Measurements from ENCODE around the gene PLA2G2D. TPM values are rescaled to one million over a fixed set of nuclear protein-coding genes. Genes with fewer than 3 reads are reported as not detected.

Gene PLA2G2D
- total and polyA plus RNA-seq, 2 experiments from 2014 or later: not detected

DNA sequence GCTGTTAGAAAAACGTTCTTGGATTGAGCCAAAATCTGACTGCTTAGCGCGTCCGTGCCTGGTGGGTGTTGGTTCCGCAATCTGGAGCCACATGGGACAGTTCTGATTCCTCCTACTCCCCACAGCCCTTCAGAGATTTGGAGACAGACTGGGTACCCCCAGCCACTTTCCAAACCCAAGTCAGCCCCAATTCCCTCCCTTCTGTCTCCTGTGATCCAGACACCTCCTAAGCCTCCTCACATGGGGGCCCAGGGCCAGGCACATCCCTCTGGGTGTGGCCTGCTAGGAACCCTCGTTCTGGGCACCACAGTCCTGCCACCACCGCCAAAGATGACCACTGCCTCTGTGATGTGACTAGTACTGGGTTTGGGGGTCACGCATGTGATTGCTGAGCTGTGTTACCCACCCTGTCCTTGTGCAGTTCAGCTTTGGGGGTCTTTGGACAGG lies 44.6 kb downstream of the PLA2G2D start:
- Histone ChIP-seq H3K4me1 (ENCODE audit: insufficient read depth) (no peaks in the 10 kb centered on the region), H3K4me2 (no peak overlapping the region), H2AFZ (no peak overlapping the region), H3K9me2 (ENCODE audit: insufficient read depth) (no peaks in the 10 kb centered on the region), H3K27ac (ENCODE audit: low read depth) (no peak overlapping the region), H3K79me2 (replicated peaks; ENCODE audit: insufficient read depth) (no peaks in the 10 kb centered on the region), H3F3A (replicated peaks; ENCODE audit: low read depth) (no peaks in the 10 kb centered on the region), H3K27me3 (ENCODE audit: insufficient read depth) (no peaks in the 10 kb centered on the region), H3K36me3 (ENCODE audit: insufficient read depth) (no peaks in the 10 kb centered on the region; the same call in 1 of the 2 replicates), H3K4me3 (no peak overlapping the region), H4K20me1 (replicated peaks; ENCODE audit: insufficient read depth) (no peaks in the 10 kb centered on the region)
- H3K9me3 Mint-ChIP-seq: no peaks in the 10 kb centered on the region; the same call in 2 of the 3 replicates
- DNase-seq (ENCODE audit: low spot score): no peak
- no peak for ATAC-seq
- H3K27ac Mint-ChIP-seq: no peak overlapping the region
- peaks cover 4% of the 10 kb centered on the region; the same call in 1 of the 3 replicates for H3K4me1 Mint-ChIP-seq
- H3K36me3 Mint-ChIP-seq (ENCODE audit: low read depth): no peaks in the 10 kb centered on the region; the same call in 2 of the 3 replicates
- H3K4me3 Mint-ChIP-seq: no peak overlapping the region
- TF ChIP-seq ETS1 (IDR thresholded peaks at IDR 0.05): no peak
- no peak for TF ChIP-seq ZNF114 (CRISPR knock-in tag; IDR thresholded peaks at IDR 0.05)
- TF ChIP-seq NANOG (IDR thresholded peaks at IDR 0.05; ENCODE audit: borderline replicate concordance): no peak
- TF ChIP-seq ZNF331 (CRISPR knock-in tag; IDR thresholded peaks at IDR 0.05; ENCODE audit: low read depth): no peak
- TF ChIP-seq, protein P1, sequence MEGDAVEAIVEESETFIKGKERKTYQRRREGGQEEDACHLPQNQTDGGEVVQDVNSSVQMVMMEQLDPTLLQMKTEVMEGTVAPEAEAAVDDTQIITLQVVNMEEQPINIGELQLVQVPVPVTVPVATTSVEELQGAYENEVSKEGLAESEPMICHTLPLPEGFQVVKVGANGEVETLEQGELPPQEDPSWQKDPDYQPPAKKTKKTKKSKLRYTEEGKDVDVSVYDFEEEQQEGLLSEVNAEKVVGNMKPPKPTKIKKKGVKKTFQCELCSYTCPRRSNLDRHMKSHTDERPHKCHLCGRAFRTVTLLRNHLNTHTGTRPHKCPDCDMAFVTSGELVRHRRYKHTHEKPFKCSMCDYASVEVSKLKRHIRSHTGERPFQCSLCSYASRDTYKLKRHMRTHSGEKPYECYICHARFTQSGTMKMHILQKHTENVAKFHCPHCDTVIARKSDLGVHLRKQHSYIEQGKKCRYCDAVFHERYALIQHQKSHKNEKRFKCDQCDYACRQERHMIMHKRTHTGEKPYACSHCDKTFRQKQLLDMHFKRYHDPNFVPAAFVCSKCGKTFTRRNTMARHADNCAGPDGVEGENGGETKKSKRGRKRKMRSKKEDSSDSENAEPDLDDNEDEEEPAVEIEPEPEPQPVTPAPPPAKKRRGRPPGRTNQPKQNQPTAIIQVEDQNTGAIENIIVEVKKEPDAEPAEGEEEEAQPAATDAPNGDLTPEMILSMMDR (conservative IDR thresholded peaks at IDR 0.05; ENCODE audit: low read depth in 2 of 2): no peak
- no peak for TF ChIP-seq POLR2AphosphoS5 (IDR thresholded peaks at IDR 0.05; ENCODE audit: low read depth)
- TF ChIP-seq STAT1 (IDR thresholded peaks at IDR 0.05; ENCODE audit: unreplicated experiment): no peak
- TF ChIP-seq, protein P2, sequence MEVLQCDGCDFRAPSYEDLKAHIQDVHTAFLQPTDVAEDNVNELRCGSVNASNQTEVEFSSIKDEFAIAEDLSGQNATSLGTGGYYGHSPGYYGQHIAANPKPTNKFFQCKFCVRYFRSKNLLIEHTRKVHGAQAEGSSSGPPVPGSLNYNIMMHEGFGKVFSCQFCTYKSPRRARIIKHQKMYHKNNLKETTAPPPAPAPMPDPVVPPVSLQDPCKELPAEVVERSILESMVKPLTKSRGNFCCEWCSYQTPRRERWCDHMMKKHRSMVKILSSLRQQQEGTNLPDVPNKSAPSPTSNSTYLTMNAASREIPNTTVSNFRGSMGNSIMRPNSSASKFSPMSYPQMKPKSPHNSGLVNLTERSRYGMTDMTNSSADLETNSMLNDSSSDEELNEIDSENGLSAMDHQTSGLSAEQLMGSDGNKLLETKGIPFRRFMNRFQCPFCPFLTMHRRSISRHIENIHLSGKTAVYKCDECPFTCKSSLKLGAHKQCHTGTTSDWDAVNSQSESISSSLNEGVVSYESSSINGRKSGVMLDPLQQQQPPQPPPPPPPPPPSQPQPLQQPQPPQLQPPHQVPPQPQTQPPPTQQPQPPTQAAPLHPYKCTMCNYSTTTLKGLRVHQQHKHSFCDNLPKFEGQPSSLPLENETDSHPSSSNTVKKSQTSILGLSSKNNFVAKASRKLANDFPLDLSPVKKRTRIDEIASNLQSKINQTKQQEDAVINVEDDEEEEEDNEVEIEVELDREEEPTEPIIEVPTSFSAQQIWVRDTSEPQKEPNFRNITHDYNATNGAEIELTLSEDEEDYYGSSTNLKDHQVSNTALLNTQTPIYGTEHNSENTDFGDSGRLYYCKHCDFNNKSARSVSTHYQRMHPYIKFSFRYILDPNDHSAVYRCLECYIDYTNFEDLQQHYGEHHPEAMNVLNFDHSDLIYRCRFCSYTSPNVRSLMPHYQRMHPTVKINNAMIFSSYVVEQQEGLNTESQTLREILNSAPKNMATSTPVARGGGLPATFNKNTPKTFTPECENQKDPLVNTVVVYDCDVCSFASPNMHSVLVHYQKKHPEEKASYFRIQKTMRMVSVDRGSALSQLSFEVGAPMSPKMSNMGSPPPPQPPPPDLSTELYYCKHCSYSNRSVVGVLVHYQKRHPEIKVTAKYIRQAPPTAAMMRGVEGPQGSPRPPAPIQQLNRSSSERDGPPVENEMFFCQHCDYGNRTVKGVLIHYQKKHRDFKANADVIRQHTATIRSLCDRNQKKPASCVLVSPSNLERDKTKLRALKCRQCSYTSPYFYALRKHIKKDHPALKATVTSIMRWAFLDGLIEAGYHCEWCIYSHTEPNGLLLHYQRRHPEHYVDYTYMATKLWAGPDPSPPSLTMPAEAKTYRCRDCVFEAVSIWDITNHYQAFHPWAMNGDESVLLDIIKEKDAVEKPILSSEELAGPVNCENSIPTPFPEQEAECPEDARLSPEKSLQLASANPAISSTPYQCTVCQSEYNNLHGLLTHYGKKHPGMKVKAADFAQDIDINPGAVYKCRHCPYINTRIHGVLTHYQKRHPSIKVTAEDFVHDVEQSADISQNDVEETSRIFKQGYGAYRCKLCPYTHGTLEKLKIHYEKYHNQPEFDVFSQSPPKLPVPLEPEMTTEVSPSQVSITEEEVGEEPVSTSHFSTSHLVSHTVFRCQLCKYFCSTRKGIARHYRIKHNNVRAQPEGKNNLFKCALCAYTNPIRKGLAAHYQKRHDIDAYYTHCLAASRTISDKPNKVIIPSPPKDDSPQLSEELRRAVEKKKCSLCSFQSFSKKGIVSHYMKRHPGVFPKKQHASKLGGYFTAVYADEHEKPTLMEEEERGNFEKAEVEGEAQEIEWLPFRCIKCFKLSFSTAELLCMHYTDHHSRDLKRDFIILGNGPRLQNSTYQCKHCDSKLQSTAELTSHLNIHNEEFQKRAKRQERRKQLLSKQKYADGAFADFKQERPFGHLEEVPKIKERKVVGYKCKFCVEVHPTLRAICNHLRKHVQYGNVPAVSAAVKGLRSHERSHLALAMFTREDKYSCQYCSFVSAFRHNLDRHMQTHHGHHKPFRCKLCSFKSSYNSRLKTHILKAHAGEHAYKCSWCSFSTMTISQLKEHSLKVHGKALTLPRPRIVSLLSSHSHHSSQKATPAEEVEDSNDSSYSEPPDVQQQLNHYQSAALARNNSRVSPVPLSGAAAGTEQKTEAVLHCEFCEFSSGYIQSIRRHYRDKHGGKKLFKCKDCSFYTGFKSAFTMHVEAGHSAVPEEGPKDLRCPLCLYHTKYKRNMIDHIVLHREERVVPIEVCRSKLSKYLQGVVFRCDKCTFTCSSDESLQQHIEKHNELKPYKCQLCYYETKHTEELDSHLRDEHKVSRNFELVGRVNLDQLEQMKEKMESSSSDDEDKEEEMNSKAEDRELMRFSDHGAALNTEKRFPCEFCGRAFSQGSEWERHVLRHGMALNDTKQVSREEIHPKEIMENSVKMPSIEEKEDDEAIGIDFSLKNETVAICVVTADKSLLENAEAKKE (CRISPR knock-in tag; IDR thresholded peaks at IDR 0.05): no peak
- TF ChIP-seq EZH2 (IDR thresholded peaks at IDR 0.05; ENCODE audit: low read depth, unreplicated experiment): no peak
- no peak for TF ChIP-seq CREB1 (CRISPR knock-in tag; IDR thresholded peaks at IDR 0.05; ENCODE audit: low read depth)
- TF ChIP-seq REST (IDR thresholded peaks at IDR 0.05; ENCODE audit: unreplicated experiment): no peak
- no peak for TF ChIP-seq EZH2phosphoT487 (IDR thresholded peaks at IDR 0.05; ENCODE audit: unreplicated experiment)
- peaks cover 8% of the 10 kb centered on the region for H3K27me3 Mint-ChIP-seq (ENCODE audit: insufficient read depth, low read depth, poor library complexity)

All from GM23338 (cell line).